Kidney epithelial cell (primary cell): ENCODE results near the gene C11orf65. TPM values are rescaled to one million over a fixed set of nuclear protein-coding genes. Genes with fewer than 3 reads are reported as not detected.

ENCODE experiments used
- DNase-seq: peaks from one replicate; pipeline ENCODE4 v3.0.0-alpha.2; 2010; ENCODE audit warnings: low read depth
- H3K27me3 ChIP-seq: 2 replicates; pipeline ENCODE4 v1.6.0; 2011; ENCODE audit warnings: low read length; ENCODE audit not compliant: control insufficient read depth, insufficient read depth
- H3K36me3 ChIP-seq: 2 replicates; pipeline ENCODE4 v1.5.1; 2011; ENCODE audit warnings: low read length; ENCODE audit not compliant: control insufficient read depth, insufficient read depth
- H3K4me3 ChIP-seq: 2 replicates; pipeline ENCODE4 v1.5.1; 2011; ENCODE audit warnings: low read depth, mild to moderate bottlenecking, control low read depth, low read length
- total RNA-seq: library from RNA; depleted of rRNA; stranded (reverse); fragments of >200 nt; gene quantifications from 2 replicates; pipeline ENCODE4 v1.2.3, GENCODE V29; 2015
- TF ChIP-seq, protein P1 (sequence below): IDR thresholded peaks from 2 replicates; pipeline ENCODE4 v1.5.1; 2011; ENCODE audit warnings: mild to moderate bottlenecking, moderate library complexity, low read length, control low read depth, inconsistent platforms; ENCODE audit not compliant: insufficient read depth, poor library complexity, severe bottlenecking

Gene C11orf65
- total RNA-seq = 0.25 and 0.75 TPM in 2 replicates

DNA sequence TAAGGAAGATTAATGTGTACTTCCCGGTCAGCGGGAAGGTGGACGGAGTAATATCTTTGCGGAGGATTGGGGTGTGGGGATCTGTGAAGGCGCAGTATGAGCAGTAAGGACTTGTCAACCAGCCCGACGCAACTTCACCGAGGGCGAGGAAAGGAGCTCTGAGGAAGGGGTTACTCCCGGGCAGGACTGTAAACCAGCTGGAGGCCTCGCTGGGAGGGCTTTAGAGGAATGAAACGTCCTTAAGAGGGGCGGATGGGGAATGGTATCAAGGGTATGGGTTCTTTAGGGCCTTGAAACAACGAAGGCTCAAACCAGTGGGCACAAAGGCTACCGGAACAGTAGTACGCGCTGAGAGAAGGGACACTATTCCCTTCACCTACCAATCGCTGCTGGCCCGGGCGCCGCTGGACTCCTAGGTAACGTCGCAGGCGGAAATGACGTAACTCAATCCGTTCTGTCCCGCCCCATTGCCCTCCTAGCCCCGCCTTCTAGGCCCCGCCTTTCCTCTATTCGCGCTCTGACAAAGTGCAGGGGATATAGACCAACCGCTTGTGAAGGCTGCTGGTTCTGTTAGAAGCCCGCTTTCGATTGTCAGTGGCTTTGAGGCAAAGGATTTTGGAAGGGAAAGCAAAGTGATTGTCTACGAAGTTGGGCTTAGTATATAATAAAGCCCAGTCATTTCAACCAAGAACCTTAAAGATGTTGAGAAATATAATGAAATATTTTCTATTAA, at the start of gene C11orf65:
C11orf65 (minus strand) TSS at position 439 of the 733 bp plus-strand sequence. CDS start 5,970 bp downstream, outside the sequence.
- peak; percentile 75 for DNase-seq
- Histone ChIP-seq H3K27me3 (no peaks in the 10 kb centered on the region), H3K4me3 (peak within 1 kb of the TSS; percentile 85), H3K36me3 (no peaks in the 10 kb centered on the region)
- TF ChIP-seq, protein P1, sequence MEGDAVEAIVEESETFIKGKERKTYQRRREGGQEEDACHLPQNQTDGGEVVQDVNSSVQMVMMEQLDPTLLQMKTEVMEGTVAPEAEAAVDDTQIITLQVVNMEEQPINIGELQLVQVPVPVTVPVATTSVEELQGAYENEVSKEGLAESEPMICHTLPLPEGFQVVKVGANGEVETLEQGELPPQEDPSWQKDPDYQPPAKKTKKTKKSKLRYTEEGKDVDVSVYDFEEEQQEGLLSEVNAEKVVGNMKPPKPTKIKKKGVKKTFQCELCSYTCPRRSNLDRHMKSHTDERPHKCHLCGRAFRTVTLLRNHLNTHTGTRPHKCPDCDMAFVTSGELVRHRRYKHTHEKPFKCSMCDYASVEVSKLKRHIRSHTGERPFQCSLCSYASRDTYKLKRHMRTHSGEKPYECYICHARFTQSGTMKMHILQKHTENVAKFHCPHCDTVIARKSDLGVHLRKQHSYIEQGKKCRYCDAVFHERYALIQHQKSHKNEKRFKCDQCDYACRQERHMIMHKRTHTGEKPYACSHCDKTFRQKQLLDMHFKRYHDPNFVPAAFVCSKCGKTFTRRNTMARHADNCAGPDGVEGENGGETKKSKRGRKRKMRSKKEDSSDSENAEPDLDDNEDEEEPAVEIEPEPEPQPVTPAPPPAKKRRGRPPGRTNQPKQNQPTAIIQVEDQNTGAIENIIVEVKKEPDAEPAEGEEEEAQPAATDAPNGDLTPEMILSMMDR = no peak

GRCh38 chr11:108516125-108516524, 48.8 kb upstream of the C11orf65 start:
- Histone ChIP-seq H3K4me3 (no peak overlapping the region), H3K27me3 (no peaks in the 10 kb centered on the region), H3K36me3 (no peaks in the 10 kb centered on the region)
- TF ChIP-seq, protein P1 = no peak
- no peak for DNase-seq

DNA sequence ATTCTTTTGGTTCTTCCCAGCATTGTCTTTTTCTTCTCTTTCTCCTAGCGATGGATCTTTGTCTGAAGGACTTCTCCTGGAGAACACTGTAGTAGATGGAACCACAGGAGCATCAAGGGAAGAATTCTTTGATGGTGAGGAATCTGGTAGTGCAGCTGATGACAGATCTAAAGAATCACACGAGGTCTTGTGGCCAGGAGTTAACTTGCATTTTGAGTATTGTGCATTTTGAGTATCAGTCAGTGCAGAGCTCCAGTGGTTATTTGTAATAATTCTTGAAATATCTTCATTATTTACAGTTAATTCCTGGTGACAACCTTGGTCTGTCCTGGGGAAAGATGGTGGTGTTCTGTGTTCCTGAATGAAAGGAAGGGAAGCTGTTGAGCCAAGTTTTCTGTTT, 45.4 kb upstream of the C11orf65 start:
- no peaks in the 10 kb centered on the region for H3K36me3 ChIP-seq
- no peak overlapping the region for H3K4me3 ChIP-seq
- TF ChIP-seq, protein P1 = no peak
- H3K27me3 ChIP-seq = no peaks in the 10 kb centered on the region
- DNase-seq = no peak

GRCh38 chr11:108511851-108512474, 44.6 kb upstream of the C11orf65 start:
- Histone ChIP-seq H3K27me3 (no peaks in the 10 kb centered on the region), H3K4me3 (no peak overlapping the region), H3K36me3 (no peaks in the 10 kb centered on the region)
- peak; percentile 91 for DNase-seq
- TF ChIP-seq, protein P1 = no peak

DNA sequence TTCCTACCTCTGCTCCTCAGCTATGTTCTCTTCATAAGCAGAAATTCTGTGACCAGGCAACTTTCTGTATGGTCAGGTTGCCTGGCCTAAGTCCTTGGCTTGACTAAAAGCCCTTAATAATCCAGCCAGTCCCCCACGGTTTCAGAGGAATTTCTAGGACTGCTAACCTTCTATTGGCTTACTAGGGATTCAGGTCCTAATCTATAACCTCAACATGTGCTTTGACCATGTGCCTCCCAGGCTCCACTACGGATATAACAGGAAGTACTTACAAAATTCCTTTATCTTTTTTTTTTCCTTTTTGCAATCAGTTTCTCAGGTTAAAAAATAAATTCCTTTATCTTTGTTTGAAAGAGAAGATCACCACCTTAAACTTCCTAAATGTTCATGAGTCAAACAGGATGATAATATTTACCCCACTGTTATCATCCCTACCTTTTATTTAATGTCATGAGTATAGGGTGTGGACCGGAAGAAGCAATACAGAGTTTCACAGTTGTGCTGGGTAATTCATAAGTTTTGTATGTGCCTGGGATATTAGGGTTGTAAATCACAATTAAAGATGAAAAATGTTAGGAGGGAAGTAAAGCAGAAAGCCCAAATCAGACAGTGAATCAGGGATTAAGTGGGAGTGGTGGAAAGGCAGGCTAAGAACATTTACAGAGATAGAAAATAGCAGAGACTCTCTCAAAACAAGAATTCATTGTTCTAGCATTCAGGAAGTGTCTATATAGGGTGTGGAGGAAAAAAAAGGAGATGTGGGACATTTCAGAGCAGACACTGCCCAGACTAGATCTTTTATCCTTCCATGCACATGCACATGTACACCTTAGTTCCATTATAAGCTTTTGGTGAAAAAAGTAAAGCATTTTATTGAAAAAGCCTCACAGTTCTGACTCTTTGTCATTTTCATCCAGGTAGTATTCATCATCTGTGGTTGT, 41.6 kb upstream of the C11orf65 start:
- H3K27me3 ChIP-seq = no peaks in the 10 kb centered on the region
- no peak for DNase-seq
- H3K4me3 ChIP-seq = no peak overlapping the region
- H3K36me3 ChIP-seq = no peaks in the 10 kb centered on the region
- TF ChIP-seq, protein P1 = no peak
